Activated CD4-positive, CD25-positive, alpha-beta regulatory T cell treated with anti-CD3 and anti-CD28 coated beads, Interleukin-2, amount 50 U/mL, for 16 hours (primary cell): ENCODE results near the gene BAD.
"Not testable (repeated sequence)": the region's sequence is repeated elsewhere in the genome, so short reads cannot be mapped to it uniquely, and the experiment has no call there.

ENCODE experiments used
- DNase-seq: peaks from one replicate; pipeline ENCODE4 v3.0.0-alpha.2; 2020; ENCODE audit warnings: low read depth, low spot score

BAD gene

DNA sequence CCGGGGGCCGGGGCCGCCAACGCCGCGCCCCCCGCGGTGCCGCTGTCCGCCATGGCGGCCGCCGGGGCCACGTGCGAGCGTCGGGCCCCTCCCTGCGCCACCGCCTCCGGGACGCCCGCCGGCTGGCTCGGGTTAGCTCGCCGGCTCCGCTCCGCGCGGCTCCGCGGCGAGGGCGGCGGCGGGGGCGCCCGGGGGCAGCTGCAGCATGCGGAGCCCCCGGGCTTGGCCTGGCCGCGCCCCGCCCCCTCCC, 37.9 kb downstream of the BAD start:
- not testable (repeated sequence) for DNase-seq

DNA sequence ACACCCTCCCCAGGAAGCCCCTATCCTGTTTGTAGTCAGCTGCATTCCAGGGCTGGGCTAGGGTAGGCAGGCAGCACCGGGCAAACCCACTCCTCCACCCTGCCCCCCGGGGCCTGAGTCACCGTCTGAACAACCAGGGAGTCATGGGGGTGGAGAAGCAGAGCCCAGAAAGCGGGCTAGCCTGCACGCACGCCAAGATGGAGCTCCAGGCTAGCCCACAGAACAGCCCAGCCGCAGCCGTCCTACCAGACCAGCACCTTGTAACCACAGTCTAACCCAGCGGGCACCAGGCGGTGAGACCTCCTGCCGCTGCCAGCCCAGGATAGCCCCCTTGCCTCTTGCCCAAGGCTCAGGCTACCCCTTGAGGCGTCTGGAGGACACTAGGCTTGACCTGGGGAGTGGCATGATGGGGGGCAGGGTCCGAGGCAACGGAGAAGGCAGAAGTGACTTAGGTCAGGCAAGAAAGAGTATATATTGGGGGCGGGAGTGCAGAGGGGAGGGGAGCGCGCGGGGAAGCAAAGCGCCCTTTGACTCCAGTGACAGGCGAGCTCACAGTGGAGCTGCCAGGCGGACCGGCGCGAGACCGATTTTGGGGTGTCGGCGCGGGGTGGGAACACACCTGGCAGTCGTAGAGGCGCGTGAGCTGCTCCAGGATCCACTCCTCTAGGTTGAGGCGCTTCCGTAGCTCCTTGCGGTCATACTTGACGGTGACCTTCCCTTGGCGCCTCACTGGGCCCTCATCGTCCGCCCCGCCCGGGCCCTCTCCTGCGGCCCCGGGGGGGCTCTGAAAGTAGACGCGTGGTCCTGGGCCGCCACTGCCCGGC, 38.5 kb downstream of the BAD start:
- DNase-seq = peak; percentile 57

DNA sequence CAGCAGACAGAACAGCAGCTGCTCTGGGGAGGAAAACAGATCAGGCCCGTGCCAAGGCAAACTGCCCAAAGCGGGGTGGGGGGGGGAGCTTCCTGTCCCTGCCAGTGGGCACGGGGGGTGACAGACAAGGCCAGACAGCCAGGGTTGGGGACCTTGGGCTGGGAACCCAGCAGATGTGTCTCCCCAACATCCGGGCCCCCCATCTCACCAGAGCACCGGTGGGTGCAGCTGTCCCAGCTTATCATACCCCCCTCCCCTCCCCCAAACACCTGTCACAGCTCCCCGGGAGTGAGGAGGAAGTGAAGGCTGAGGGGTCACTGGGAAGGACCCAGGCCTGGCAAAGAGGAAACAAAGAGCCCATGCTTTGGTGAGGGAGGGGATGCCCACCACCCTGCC, 39.1 kb downstream of the BAD start:
- DNase-seq = no peak

DNA sequence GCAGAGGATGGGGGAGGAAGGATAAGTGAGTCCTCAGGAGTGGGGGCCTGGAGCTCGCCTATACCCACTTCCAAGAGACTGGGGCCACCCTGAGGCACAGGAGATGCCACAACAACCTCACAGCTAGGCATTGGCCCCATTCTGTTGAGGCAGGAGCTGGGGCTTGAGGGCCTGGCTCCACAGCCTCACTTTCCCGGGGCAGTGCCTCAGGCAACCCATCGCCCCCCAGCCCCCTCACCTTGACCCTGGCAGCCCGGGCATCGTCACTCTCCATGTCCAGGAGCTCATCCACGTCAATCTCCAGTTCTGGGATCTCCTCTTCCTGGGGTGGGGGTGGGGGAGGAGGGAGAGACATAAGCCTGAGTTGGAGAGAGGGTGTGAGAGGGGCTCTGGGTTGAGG, 39.5 kb downstream of the BAD start:
- no peak for DNase-seq

DNA sequence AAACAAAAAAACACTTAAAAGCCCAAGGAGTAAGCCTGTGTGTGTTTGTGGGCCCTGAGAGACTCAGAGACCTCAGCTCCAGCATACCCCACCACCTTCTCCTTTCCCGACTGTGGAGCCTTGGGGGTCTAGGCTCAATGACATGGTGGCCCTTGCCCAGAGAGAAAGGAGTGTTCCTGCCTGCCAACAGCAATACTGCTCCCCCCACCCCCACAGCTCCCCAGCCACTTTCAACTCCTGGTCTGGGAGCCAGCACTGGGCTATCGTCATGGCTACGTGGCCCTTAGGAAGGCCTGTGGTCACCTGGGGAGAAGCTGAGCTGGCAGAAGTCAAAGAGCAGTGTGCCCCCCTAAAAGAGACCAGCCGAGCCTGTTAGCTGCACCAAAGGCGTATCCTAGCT, 40.4 kb downstream of the BAD start:
- no peak for DNase-seq

DNA sequence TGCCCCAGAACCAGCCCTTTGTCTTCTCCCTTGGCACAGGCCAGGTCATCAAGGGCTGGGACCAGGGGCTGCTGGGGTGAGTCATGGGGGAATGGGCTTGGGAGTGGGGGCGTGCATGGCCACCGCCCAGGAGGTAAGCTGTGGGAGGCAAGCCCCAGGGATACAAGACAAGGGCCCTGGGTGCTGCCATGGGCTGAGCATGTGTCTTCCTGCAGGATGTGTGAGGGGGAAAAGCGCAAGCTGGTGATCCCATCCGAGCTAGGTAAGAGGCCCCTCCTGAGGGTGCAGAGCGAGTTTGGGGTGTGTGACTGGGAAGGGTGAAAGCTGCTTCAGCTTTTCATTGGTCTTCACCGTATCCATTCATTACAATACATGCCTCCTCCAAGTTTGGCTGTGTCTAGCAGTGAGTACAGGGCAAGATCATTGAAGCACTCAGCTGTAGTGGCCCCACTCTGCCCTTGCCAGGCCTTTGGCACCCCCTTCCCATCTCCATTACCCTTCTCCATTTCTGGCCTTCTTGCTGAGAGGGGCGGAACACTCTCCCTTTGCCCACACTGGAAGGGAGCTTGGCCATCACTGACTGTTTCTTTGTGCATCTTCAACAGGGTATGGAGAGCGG, 41.1 kb downstream of the BAD start:
- DNase-seq = no peak

DNA sequence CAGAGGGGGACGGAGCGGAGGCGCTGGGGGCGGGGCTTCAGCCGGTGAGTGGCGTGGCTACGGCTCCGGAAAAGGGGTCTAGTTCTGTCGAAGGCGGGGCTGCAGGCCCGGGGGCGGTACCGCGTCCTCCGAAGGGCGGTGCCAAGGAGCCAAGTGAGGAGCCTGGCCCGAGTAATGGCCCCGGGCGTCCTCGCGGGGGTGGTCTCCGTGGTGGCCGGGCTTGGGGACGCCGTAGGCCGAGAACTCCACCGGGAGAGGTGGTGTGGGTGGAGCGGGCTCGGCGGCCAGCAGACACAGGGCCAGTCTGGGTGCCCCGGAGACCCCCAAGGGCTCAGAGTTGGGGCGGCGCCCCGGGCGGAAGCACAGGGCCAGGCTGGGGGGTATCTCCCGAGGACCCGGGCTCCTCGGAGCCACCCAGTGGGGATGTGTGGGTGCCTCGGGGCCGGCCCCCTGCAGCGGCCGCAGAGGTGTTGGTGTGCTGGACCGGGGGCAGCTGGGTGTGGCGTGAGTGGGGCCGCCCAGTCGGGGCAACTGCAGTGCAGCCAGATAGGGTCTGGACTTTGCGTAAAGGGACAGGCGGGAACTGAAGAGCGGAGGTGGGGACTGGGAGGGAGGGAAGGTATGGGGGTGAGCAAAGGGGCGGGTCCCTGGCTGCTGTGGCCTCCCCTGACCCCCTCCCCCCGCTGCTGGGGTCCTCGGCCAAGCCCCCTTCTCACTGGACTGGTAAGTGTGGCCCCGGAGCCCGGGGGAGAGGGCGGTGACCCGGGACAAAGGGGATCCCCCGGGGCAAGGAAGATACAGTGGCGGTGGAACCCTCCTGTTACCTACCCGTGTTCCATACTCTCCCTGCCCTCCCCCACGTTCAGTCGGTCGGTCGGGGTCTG, 42.7 kb downstream of the BAD start:
- DNase-seq = no peak

DNA sequence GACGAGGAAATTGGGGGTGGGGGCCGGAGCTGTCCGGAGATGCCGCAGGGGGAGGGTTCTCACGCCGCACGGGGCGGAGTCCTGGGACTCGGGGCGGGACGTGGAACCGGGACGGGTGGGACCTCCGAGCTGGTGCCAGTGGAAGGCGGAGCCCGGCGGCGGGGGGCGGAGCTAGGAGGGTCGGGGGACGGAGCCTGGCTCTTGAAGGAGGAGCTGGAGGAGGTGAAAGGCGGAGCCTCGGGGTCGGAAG, 43.3 kb downstream of the BAD start:
- DNase-seq = peak; percentile 98

DNA sequence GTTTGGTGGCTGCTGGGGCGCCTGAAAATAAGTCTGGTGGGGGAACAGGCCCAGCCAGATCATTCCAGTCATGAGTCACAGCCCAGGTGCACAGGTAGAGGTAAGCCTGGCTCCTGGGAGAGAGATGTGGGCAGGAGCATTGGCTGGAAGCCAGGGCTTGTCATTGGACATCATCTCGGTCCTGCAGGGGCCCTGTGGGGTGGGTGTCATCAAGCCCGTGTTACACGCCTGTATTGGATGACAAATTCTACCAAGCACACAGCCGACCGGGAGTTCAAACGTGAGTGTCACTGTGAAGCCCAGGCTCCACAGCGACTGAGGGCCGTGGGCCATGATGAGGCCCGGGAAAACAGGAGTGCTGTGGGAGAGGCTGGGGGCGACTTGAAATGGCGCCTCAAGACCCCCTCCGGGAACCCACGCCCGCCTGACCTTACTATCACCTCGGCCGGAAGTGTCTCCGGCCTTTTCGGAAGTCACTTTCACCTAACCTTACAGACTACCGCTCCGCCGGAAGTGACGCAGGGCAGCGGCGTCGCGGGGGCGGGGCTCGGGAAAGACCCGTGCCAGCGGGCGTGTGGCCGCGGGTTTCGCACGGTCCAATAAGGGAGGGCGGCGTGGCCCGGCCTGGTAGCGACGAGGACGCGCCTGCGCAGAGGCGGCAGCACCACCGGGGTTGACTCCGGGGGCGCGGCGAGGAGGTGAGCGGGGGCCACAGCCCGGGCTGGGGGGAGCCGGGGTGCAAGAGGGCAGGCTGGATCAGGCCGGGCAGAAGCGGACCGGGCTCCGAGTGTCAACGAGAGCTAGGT, 43.8 kb downstream of the BAD start, which contains the start of gene FKBP2:
TSS of gene FKBP2 (plus strand) at position 661 of the 806 bp plus-strand sequence. CDS start 1,293 bp downstream, outside the sequence.
- peak; percentile 97 for DNase-seq

DNA sequence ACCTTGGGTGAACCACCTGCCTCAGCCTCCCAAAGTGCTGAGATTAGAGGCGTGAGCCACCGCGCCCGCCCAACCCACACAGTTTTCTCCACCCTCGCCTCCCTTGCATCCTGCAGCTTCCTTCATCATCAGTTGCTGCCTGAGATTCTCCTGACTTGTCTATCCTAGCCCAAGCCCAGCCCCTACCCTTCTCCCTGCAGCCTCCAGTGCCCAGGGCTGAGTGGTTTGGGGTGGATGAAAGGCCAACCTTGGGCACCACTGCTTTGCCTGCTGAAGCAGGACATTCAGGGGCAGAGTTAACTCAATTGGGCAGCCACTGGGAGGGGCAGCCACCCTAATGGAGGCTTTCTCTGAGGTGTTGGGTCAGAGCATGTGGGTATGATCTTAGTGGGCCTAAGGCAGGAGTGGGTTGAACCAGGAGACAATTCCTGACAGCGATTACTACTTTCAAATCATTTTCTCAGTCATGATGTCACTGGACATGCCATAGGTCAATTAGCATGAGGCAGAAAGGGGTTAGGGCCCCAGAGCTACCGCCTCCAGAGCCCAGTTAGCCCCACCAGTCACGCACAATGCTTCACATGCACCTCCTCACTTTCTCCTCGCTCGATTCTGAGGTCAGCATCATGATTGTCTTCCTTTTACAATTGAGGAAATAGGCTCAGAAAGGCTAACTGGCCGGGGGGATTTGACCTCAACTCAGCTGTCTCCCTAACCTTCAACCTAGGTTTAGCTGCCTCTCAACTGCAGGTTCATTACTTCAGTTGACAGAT, 44.6 kb downstream of the BAD start:
- DNase-seq = no peak

DNA sequence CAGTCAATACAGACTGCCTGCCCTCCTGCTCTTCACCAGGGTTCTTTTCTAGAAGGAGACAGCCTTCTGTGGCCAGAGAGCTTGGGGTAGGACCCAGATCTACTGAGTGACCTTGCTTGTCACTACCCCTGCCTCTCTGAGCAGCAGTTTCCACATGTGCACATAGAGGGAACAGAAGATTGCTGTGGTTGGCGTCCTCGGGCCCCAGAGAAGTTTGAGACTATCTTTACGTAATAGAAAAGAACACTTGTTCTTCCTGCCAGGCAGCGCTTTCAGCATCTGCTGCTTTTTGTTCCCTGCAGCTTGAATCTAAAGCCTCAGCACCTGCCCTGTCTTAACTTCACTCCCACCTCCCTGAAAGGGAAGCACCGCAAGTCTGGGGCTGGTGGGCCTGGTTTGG, 45.5 kb downstream of the BAD start:
- no peak for DNase-seq

DNA sequence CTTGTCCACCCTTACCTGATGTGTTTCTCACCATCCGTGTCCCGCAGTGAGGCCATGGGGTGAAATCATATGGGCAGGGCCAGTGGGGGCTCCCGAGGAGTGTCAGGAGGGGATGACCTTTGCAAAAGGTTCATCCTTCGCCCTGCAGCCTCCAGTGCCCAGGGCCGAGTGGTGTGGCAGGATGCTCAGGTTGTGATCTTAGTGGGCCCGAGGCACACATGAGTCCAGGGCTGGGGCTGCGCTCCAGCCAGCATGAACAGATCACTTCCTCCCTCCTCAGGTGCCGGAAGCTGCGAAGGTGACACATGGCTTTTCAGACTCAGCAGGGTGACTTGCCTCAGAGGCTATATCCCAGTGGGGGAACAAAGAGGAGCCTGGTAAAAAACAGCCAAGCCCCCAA, 46.4 kb downstream of the BAD start:
- no peak for DNase-seq

DNA sequence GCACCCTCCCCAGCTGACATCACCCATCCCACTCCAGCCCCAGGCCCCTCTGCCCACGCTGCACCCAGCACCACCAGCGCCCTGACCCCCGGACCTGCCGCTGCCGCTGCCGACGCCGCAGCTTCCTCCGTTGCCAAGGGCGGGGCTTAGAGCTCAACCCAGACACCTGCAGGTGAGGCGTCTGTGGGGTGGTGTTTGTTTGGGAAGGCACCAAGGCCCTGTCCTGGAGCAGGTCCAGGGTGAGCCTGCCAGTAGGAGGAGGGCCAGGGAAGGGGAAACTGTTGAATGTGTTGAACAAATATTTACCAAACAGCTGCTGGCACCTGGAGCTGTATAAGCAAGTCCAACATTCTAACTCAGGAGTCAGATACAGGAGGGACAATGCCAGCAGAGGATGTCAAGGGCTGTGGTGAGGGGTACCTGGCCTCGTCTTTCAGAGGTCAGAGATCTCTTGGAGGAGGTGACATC, 46.9 kb downstream of the BAD start:
- DNase-seq = no peak

DNA sequence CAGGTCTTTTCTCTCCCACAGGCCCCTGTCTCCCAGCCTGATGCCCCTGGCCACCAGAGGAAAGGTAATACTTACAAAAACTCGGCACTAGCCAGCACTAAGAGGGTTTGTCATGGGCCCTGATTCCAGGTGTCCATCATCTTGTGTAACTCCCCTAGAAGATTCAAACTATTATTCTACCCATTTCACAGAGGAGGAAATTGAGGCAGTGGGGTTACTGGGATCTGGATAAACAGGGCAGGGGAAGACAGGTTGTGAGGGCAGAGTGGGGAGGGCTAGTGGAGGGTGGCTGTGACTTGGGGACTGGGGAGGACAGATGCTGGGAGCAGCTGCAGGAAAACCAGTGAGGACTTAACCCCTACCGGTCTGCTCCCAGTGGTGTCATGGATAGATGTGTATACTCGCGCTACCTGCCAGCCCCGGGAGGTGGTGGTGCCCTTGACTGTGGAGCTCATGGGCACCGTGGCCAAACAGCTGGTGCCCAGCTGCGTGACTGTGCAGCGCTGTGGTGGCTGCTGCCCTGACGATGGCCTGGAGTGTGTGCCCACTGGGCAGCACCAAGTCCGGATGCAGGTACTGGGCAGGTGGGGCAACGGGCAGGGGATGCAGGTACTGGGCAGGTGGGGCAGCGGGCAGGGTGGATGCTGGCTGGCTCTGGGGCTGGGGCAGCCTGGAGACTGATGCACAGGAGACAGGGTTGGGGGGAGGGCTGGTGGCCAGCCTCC, 48.9 kb downstream of the BAD start:
- DNase-seq = no peak

DNA sequence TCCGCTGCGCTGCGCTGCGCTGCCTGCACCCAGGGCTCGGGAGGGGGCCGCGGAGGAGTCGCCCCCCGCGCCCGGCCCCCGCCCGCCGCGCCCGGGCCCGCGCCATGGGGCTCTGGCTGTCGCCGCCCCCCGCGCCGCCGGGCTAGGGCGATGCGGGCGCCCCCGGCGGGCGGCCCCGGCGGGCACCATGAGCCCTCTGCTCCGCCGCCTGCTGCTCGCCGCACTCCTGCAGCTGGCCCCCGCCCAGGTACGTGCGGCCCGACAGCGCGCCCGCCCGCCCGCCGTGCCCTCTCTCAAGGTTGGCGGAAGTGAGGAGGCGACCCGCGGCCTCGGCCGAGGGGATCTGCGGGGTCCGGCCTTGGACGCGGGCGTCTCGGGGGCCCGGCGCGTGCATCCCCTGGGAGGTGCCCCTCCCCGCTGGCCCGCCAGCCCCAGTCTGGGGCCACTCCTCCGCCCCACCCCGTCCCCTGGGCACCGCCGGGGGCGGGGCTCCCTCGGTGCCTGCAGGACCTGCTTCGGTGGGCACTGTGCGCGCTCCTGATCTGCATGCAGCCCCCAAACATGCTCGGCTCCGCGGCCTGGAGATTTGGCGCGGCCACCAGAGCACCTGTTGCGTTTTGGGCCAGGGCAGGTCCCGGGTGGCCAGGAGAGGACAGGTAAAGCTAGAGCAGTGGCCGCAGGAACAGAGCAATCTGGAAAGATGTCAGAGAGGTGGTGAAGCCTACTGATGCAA, 49.7 kb downstream of the BAD start:
- no peak for DNase-seq

DNA sequence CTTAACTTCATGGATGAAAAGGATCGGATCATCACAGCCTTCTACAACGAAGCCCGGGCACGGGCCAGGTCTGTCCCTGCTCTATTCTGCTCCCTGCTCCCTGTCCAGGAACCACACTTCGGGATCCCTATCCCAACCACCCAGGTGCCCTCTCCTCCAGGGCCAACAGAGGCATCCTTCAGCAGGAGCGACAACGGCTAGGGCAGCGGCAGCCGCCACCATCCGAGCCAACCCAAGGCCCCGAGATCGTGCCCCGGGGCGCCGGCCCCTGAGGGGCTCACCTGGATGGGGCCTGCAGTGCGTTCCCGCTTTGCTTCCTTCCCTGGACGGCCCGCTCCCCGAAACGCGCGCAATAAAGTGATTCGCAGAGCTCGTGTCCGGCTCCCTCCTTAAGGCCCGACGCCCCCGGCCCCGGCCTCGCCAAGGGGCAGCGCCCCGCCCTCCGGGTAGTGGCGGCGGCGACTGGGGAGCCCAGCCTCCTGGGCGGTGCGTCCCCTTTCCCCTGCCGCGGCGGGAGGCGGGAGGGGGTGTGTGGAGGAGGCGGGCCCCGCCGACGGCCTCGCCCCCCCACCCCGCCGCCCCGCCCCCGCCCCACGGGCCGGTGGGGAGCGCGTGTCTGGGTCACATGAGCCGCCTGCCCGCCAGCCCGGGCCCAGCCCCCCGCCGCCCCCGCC, 50.4 kb downstream of the BAD start, which contains the start of gene VEGFB:
TSS of gene VEGFB (plus strand) at position 672 of the 674 bp plus-strand sequence. CDS start 250 bp downstream, outside the sequence.
- DNase-seq = peak; percentile 44

DNA sequence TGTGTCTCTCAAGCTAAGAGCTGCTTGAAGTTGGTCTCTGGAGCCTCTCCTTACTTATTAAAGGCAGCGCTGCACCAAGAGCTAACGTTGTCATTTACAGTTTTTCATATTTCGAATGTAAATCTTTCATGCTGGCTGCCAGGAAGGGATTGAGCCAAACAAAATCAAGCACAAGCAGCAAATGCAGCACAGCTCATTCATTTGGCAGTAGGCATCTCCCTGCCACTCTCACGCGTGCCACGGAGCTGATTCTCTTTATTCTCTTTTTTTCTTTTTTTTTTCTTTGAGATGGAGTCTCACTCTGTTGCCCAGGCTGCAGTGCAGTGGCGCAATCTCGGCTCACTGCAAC, 51.5 kb downstream of the BAD start:
- DNase-seq = no peak

DNA sequence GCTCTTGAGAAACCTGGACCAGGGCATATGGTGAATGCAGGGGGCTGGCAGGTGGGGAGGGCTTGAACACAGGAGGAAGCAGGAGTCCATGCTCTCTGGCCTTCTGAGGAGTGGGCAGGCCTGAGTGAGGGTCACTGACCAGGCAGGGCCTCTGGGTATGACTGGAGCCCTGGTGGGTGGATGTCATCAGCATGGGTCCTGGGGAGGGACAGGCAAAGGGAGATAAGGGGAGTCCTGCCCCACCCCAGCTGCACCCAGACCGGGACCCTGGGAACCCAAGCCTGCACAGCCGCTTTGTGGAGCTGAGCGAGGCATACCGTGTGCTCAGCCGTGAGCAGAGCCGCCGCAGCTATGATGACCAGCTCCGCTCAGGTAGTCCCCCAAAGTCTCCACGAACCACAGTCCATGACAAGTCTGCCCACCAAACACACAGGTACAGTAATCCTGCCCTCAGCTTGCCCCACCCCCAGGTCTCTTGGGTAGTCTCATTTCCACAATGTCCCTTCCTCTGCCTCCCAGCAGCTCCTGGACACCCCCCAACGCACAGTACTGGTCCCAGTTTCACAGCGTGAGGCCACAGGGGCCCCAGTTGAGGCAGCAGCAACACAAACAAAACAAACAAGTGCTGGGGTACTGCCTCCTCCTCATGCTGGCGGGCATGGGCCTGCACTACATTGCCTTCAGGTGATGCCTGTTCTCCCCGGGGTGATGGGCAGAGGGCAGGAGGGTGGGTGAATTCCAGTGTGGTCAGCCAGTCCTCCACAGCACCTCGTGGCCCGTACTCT, 52.1 kb downstream of the BAD start:
- no peak for DNase-seq
